DOHH2 (cell line): ENCODE measurements around the gene PRR30.

Experiments
- H3F3A ChIP-seq: fragments of 200-600 bp; sonication (generic), shearing (Covaris generic); 2 replicates; pipeline ENCODE4 v1.6.0; 2016; ENCODE audit warnings: antibody characterized with exemption, mild to moderate bottlenecking; ENCODE audit not compliant: control insufficient read depth, insufficient read depth
- H3K27ac ChIP-seq: fragments of 200-600 bp; sonication (generic); 2 replicates; pipeline ENCODE4 v1.5.1; 2014; ENCODE audit warnings: low read depth, mild to moderate bottlenecking, low read length, moderate library complexity
- H3K27me3 ChIP-seq: fragments of 200-600 bp; sonication (generic); 2 replicates; pipeline ENCODE4 v1.6.1; 2014; ENCODE audit warnings: mild to moderate bottlenecking, low read length, mixed read lengths; ENCODE audit not compliant: control insufficient read depth
- H3K36me3 ChIP-seq: fragments of 200-600 bp; sonication (generic); 2 replicates; pipeline ENCODE4 v1.6.1; 2014; ENCODE audit warnings: mild to moderate bottlenecking, low read length, moderate library complexity, mixed read lengths; ENCODE audit not compliant: control insufficient read depth
- H3K4me1 ChIP-seq: fragments of 200-600 bp; sonication (generic); 2 replicates; pipeline ENCODE4 v1.6.1; 2014; ENCODE audit warnings: mild to moderate bottlenecking, low read length, mixed read lengths; ENCODE audit not compliant: control insufficient read depth
- H3K4me2 ChIP-seq: fragments of 200-600 bp; sonication (generic); 2 replicates; pipeline ENCODE4 v1.6.0; 2014; ENCODE audit warnings: mild to moderate bottlenecking, low read length, moderate library complexity
- H3K4me3 ChIP-seq: fragments of 200-600 bp; sonication (generic); 2 replicates; pipeline ENCODE4 v1.5.1; 2014; ENCODE audit warnings: mild to moderate bottlenecking, low read length, mixed read lengths
- H3K79me2 ChIP-seq: fragments of 200-600 bp; sonication (generic); 2 replicates; pipeline ENCODE4 v1.6.1; 2014; ENCODE audit warnings: mild to moderate bottlenecking, low read length, mixed read lengths; ENCODE audit not compliant: control insufficient read depth
- H3K9me2 ChIP-seq: fragments of 200-600 bp; sonication (generic); replicated peaks from 2 replicates; pipeline ENCODE4 v1.6.1; 2014; ENCODE audit warnings: mild to moderate bottlenecking, low read length, mixed read lengths; ENCODE audit not compliant: control insufficient read depth
- H3K9me3 ChIP-seq: fragments of 200-600 bp; sonication (generic); 2 replicates; pipeline ENCODE4 v1.6.1; 2014; ENCODE audit warnings: antibody characterized with exemption, low read length, mixed read lengths; ENCODE audit not compliant: control insufficient read depth, insufficient read depth
- H4K20me1 ChIP-seq: fragments of 200-600 bp; sonication (generic); 2 replicates; pipeline ENCODE4 v1.6.0; 2014; ENCODE audit warnings: low read depth, mild to moderate bottlenecking, antibody characterized with exemption, low read length, moderate library complexity; ENCODE audit not compliant: control insufficient read depth, insufficient read depth
- CTCF ChIP-seq: fragments of 200-600 bp; sonication (generic); IDR thresholded peaks from one replicate; pipeline ENCODE4 v1.5.1; 2014; ENCODE audit warnings: antibody characterized with exemption, mild to moderate bottlenecking, low read depth, low read length; ENCODE audit not compliant: poor library complexity, severe bottlenecking
- EZH2phosphoT487 ChIP-seq: fragments of 200-600 bp; sonication (generic); IDR thresholded peaks from 2 replicates; pipeline ENCODE4 v1.6.1; 2017; ENCODE audit warnings: borderline replicate concordance, mild to moderate bottlenecking, antibody characterized with exemption, low read length, moderate library complexity, mixed read lengths

Gene PRR30

DNA sequence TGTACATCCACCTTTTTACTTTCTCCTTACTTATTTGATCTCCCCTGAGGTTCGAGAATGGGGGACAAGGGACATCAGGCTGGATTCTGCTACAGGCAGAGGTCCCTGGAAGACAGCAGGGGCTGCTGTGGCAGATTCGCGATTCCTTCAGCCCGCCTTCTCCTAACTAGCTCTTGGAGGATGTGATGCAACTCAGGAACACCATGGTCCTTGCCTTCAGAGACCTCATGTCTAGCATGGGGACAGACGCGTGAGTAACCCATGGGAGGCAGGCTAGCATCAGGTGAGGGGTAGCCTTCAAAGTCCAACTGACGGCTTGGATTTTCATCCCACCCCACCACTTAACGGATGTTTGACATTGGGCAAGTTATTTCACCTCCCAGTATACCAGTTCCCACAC lies 8.7 kb upstream of the PRR30 start:
- no peaks in the 10 kb centered on the region for H3K4me1 ChIP-seq

GRCh38 chr2:27145682-27146081 lies 6.5 kb upstream of the PRR30 start:
- Histone ChIP-seq H3K79me2 (no peaks in the 10 kb centered on the region), H3K27ac (no peak overlapping the region), H3K9me2 (no peaks in the 10 kb centered on the region), H3F3A (no peaks in the 10 kb centered on the region), H3K9me3 (no peaks in the 10 kb centered on the region), H3K4me3 (no peak overlapping the region), H3K27me3 (peaks cover 12% of the 10 kb centered on the region), H3K4me2 (no peak overlapping the region), H3K4me1 (no peaks in the 10 kb centered on the region), H3K36me3 (no peaks in the 10 kb centered on the region), H4K20me1 (no peaks in the 10 kb centered on the region)
- no peak for TF ChIP-seq EZH2phosphoT487
- TF ChIP-seq CTCF = no peak

More for the DNA sequence above, 8.7 kb upstream of the PRR30 start:
- no peak overlapping the region for H3K4me2 ChIP-seq
- peaks cover 11% of the 10 kb centered on the region for H3K27me3 ChIP-seq
- H3K79me2 ChIP-seq = no peaks in the 10 kb centered on the region
- H3K9me2 ChIP-seq = no peaks in the 10 kb centered on the region
- no peak for TF ChIP-seq EZH2phosphoT487
- no peak for TF ChIP-seq CTCF
- no peaks in the 10 kb centered on the region for H3K9me3 ChIP-seq
- H4K20me1 ChIP-seq = no peaks in the 10 kb centered on the region
- H3K4me3 ChIP-seq = no peak overlapping the region
- no peaks in the 10 kb centered on the region for H3K36me3 ChIP-seq
- no peaks in the 10 kb centered on the region for H3F3A ChIP-seq
- no peak overlapping the region for H3K27ac ChIP-seq

DNA sequence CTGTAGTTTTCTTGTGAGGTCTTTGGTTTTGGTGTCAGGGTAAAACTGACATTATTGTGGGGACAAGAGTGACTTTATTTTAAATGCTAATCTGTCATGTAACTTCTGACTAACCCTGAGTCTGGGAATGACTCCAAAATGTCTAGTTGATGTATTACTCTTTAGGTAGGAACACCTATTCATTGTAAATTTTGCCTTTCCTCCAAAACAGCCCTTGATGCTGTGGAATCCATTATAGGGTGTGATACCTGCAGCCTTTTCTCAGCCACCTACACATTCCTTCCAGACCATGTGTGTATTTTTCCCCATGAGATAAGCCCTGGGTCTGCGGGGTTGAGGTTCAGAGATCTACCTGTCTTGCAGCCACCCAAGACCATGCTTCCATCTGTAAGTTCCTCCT lies 4.1 kb upstream of the PRR30 start:
- no peak overlapping the region for H3K27ac ChIP-seq
- H3K9me2 ChIP-seq = no peaks in the 10 kb centered on the region
- no peaks in the 10 kb centered on the region for H3K79me2 ChIP-seq

More for the DNA sequence above, 4.1 kb upstream of the PRR30 start:
- Histone ChIP-seq H4K20me1 (no peaks in the 10 kb centered on the region), H3K9me3 (no peaks in the 10 kb centered on the region), H3F3A (no peaks in the 10 kb centered on the region), H3K4me2 (no peak overlapping the region), H3K4me3 (no peak overlapping the region), H3K36me3 (no peaks in the 10 kb centered on the region), H3K27me3 (peaks cover 12% of the 10 kb centered on the region), H3K4me1 (no peaks in the 10 kb centered on the region)
- TF ChIP-seq CTCF = no peak
- TF ChIP-seq EZH2phosphoT487 = no peak
